MM.1S (cell line): Measurements from ENCODE around the gene DBN1.

Source experiments
- DNase-seq: peaks from one replicate; pipeline ENCODE4 v3.0.0-alpha.2; 2015
- H2AFZ ChIP-seq: fragments of 300-600 bp; sonication (generic); 2 replicates; pipeline ENCODE4 v1.6.0; 2016; ENCODE audit warnings: antibody characterized with exemption, low read length
- H3F3A ChIP-seq: fragments of 300-600 bp; sonication (generic); 2 replicates; pipeline ENCODE4 v1.6.1; 2016; ENCODE audit warnings: mild to moderate bottlenecking, antibody characterized with exemption, low read length, moderate library complexity, mixed read lengths; ENCODE audit not compliant: insufficient read depth
- H3K27ac ChIP-seq: fragments of 300-600 bp; sonication (generic); 2 replicates; pipeline ENCODE4 v1.5.1; 2016; ENCODE audit warnings: mild to moderate bottlenecking, low read length
- H3K27me3 ChIP-seq: fragments of 300-600 bp; sonication (generic); replicated peaks from 2 replicates; pipeline ENCODE4 v1.6.0; 2016; ENCODE audit warnings: low read length; ENCODE audit not compliant: insufficient read depth
- H3K36me3 ChIP-seq: fragments of 300-600 bp; sonication (generic); replicated peaks from 2 replicates; pipeline ENCODE4 v1.6.1; 2016; ENCODE audit warnings: mild to moderate bottlenecking, low read length, mixed read lengths; ENCODE audit not compliant: insufficient read depth
- H3K4me1 ChIP-seq: fragments of 300-600 bp; sonication (generic); 2 replicates; pipeline ENCODE4 v1.6.1; 2016; ENCODE audit warnings: low read length, mixed read lengths
- H3K4me2 ChIP-seq: fragments of 300-600 bp; sonication (generic); 2 replicates; pipeline ENCODE4 v1.6.0; 2016; ENCODE audit warnings: low read depth, low read length
- H3K4me3 ChIP-seq: fragments of 300-600 bp; sonication (generic); 2 replicates; pipeline ENCODE4 v1.5.1; 2016; ENCODE audit warnings: low read length, mixed read lengths
- H3K79me2 ChIP-seq: fragments of 300-600 bp; sonication (generic); 2 replicates; pipeline ENCODE4 v1.6.1; 2016; ENCODE audit warnings: mixed run types, low read length, mixed read lengths
- H3K9ac ChIP-seq: fragments of 300-600 bp; sonication (generic); 2 replicates; pipeline ENCODE4 v1.6.1; 2016; ENCODE audit warnings: low read length, mixed read lengths
- H3K9me2 ChIP-seq: fragments of 300-600 bp; sonication (generic); replicated peaks from 2 replicates; pipeline ENCODE4 v1.6.1; 2016; ENCODE audit warnings: mild to moderate bottlenecking, low read length, mixed read lengths; ENCODE audit not compliant: insufficient read depth
- H3K9me3 ChIP-seq: fragments of 300-600 bp; sonication (generic); replicated peaks from 2 replicates; pipeline ENCODE4 v1.6.1; 2016; ENCODE audit warnings: mild to moderate bottlenecking, low read length, mixed read lengths; ENCODE audit not compliant: insufficient read depth
- H4K20me1 ChIP-seq: fragments of 300-600 bp; sonication (generic); 2 replicates; pipeline ENCODE4 v1.6.1; 2016; ENCODE audit warnings: mild to moderate bottlenecking, low read length, moderate library complexity, mixed read lengths; ENCODE audit not compliant: insufficient read depth
- CTCF ChIP-seq: fragments of 300-600 bp; sonication (generic); IDR thresholded peaks from 2 replicates; pipeline ENCODE4 v1.5.1; 2016; ENCODE audit warnings: antibody characterized with exemption, low read length, mixed read lengths
- EZH2phosphoT487 ChIP-seq: fragments of 300-600 bp; sonication (generic); IDR thresholded peaks from 2 replicates; pipeline ENCODE4 v1.6.1; 2018; ENCODE audit warnings: antibody characterized with exemption, low read length

The DBN1 gene

GRCh38 chr5:177409043-177409801 is 64.2 kb downstream of the DBN1 start, which contains the start of gene F12:
Gene F12, minus strand, starts transcription at chr5:177409564. Its CDS starts 37 bp downstream, at chr5:177409527.
- Histone ChIP-seq H2AFZ (no peak within 1 kb of the TSS), H3K27me3 (no peaks in the 10 kb centered on the region), H3K4me3 (no peak within 1 kb of the TSS), H3K79me2 (no peaks in the 10 kb centered on the region), H3K27ac (no peak within 1 kb of the TSS), H4K20me1 (no peaks in the 10 kb centered on the region), H3K4me2 (no peak within 1 kb of the TSS), H3K9me2 (no peaks in the 10 kb centered on the region), H3F3A (peaks cover 23% of the 10 kb centered on the region), H3K36me3 (no peaks in the 10 kb centered on the region), H3K9me3 (no peaks in the 10 kb centered on the region), H3K9ac (no peak within 1 kb of the TSS), H3K4me1 (peaks cover 32% of the 10 kb centered on the region)
- no peak for TF ChIP-seq CTCF
- TF ChIP-seq EZH2phosphoT487, result no peak
- DNase-seq, result no peak
